C4-2B (cell line): Measurements from ENCODE around the gene ANP32D.
"Not testable (repeated sequence)": the region's sequence is repeated elsewhere in the genome, so short reads cannot be mapped to it uniquely, and the experiment has no call there.

Experiments
- ZFX ChIP-seq: fragments of 450-650 bp; IDR thresholded peaks from 2 replicates; pipeline ENCODE4 v1.6.1; 2017
- TF ChIP-seq, protein P1 (sequence below): fragments of 450-650 bp; conservative IDR thresholded peaks from 2 replicates; pipeline ENCODE4 v1.5.1; 2017; ENCODE audit warnings: mild to moderate bottlenecking

DNA sequence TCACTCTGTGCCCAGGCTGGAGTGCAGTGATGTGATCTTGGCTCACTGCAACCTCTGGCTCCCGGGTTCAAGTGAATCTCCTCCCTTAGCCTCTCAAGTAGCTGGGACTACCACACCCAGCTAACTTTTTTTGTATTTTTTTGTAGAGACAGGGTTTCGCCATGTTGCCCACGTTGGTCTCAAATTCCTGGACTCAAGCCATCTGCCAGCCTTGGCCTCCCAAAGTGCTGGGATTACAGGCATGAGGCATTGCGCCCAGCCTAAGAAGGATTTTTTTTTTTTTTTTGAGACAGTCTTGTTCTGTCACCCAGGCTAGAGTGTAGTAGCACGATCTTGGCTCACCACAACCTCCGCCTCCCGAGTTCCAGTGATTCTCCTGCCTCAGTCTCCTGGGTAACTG is 17.1 kb downstream of the ANP32D start:
- TF ChIP-seq, protein P1, sequence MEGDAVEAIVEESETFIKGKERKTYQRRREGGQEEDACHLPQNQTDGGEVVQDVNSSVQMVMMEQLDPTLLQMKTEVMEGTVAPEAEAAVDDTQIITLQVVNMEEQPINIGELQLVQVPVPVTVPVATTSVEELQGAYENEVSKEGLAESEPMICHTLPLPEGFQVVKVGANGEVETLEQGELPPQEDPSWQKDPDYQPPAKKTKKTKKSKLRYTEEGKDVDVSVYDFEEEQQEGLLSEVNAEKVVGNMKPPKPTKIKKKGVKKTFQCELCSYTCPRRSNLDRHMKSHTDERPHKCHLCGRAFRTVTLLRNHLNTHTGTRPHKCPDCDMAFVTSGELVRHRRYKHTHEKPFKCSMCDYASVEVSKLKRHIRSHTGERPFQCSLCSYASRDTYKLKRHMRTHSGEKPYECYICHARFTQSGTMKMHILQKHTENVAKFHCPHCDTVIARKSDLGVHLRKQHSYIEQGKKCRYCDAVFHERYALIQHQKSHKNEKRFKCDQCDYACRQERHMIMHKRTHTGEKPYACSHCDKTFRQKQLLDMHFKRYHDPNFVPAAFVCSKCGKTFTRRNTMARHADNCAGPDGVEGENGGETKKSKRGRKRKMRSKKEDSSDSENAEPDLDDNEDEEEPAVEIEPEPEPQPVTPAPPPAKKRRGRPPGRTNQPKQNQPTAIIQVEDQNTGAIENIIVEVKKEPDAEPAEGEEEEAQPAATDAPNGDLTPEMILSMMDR, result not testable (repeated sequence)
- not testable (repeated sequence) for TF ChIP-seq ZFX
